Stimulated activated CD8-positive, alpha-beta memory T cell treated with anti-CD3 and anti-CD28 coated beads, Interleukin-7, amount 100 ng/mL, for 4 hours (primary cell): Measurements from ENCODE around the gene PLCB2.

Experiments
- DNase-seq, 2 donors: peaks; one replicate each; pipeline ENCODE4 v3.0.0-alpha.2; 2020; ENCODE audit warnings: low read depth in 2 of 2

PLCB2 gene

GRCh38 chr15:40302288-40302886 is 5.3 kb downstream of the PLCB2 start:
- DNase-seq: no peak

DNA sequence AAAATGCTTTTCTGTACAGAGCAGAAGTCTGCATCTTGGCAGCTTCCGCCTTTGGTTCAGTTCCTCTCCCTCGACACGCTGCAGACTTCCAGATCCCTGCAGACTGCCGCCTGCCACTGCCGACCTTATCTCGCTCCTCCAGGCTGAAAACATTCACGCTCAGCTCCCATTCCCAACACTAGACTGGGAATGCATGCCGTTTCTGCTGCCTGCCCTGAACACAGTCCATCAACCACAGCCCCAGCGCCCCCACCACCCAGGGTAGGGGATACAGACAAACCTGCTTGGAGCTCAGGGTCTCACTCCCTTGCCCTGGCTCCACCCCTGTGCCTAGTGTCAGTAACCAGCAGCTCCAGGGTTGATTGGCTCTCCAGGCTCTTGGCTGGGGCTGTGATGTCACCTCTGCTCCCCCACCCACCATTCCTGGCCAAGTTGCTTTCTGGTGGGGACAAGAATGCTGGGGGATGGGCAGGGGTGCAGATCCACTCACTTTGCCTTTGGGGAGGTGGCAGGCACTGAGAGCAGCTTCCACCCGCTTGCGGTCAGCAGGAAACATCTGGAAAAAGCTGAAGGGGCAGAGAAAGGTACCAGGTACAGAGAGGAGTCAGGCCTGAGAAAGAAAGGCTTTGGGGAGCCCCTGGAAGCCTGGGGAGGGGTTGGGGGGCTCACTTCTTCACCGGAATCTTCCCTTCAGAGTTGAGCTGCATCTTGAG is 6.1 kb downstream of the PLCB2 start:
- DNase-seq: no peak

DNA sequence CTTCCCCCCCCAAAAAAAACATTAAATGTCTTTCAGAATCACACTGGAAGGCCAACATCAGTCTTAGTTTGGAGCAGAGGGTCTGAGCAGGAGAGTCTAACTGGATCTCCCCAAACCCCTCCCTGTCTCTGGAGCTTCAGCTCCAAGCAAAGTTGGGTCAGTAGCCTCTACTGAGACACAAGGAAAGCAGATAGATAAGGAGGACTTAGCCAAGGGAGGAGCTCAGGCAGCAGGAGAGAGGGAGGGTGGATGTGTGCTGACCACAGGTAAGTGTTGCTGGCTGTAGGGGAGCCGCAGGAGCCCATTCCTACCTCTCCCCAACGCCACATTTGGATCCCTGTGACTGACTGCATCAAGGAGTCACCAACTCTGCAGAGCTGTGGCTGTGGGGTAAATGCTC is 7.0 kb downstream of the PLCB2 start:
- no peak for DNase-seq

GRCh38 chr15:40300367-40300766 is 7.4 kb downstream of the PLCB2 start:
- no peak for DNase-seq

DNA sequence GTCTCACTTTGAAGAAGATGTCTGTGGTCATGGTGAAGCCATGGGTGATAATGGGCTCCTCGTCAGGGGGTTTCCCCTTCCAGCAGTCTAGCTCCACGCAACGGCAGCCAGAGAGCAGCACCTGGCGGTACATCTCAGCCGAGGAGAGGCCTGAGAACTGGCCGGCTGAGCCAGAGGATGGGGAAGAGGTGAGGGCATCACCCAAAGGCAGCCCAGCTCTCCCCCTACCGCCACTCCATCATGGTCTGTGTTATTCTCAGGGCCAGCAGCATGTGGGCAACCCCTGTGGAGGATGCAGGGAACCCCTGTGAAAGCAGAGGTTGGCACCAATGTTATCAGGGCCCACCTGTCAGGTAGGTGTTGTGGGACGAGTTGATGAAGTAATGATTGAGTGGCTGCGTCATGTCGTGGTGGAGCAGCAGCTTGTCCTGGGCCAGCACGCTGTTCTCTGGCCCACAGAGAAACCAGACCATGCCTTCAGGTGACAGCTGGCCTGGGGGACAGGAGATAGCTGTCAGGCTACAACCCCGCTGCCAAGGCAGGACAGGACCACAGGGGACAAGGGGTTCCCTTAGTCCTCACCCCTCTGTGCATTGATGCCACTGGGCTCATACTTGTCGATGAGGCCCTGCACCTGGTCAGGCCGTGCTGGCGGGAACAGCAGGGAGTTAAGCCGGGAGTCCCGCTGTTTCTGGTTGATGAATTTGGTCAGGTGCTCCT is 9.4 kb downstream of the PLCB2 start:
- no peak for DNase-seq

DNA sequence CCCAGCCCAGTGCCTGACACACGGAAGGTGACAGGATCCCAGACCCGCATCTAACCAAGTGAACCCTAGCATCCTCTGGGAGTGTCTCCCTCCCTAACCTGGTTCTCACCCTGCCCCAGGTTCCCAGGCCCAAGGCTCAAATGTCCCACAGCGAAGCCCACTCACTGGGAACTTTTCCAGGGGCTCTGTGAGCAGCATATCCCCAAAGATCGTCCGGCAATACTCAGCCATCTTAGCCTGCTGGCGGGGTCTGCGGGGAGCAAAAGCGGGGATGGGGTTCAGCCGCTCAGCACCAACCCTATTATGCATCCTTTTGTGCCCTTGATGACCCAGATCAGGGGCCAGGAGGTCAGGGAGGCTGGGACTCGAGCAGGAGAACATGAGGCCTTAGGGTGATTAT is 10.4 kb downstream of the PLCB2 start:
- no peak for DNase-seq

DNA sequence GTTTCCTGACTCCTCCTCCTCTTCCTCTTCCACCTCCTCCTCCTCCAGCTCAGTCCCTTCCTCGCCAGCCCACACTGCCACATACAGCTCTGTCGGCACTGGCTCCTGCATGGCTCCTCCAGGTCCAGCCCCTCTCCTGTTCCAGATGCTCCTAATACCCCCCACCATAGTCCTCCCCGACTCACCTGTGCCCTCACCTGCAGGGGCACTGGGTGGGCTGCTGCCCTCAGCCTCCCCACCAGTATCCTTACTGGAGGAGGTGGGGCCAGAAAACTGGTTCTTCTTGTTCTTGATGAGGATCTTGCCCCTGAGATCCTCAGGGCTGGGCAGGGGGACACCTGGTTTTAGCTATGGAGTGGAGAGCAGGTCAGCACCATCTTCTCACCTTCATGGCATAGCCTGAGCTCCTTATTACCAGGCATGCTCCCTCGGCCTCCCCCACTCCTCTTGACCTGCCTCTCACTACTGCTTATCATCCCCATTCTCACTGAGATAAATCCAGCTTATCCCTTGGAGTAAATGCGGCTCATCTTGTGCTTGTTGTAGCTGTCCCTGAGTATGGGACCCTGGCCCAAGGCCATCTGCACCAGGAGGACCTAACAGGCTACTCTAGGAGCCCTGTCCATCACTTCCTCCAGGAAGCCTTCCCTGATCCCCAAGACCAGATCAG is 11.0 kb downstream of the PLCB2 start:
- no peak for DNase-seq

GRCh38 chr15:40295877-40296560 is 11.7 kb downstream of the PLCB2 start:
- no peak for DNase-seq

DNA sequence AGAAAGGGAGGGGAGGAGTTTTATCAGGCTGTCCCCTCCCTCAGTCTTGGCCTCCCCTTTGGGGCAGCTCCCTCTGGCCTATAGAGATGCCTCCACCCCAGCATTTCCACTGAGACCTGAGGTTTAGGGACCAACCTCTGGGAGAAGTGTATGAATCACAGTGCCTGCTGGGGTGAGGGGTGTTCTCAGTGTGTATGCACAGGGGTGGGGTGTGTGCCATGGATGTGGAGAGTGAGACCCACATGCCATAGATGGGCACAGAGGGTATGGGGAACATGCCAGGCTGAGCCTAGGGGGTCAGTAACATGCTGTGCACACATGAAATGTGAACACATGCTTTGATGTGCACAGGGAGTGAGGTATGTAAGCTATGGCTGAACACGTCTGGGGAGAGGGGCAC is 12.4 kb downstream of the PLCB2 start:
- DNase-seq: no peak

GRCh38 chr15:40293905-40294895 is 13.5 kb downstream of the PLCB2 start:
- no peak for DNase-seq

- no peak for DNase-seq
Measured at GRCh38 chr15:40293006-40293405, 14.7 kb downstream of the PLCB2 start.

GRCh38 chr15:40292246-40292645 is 15.5 kb downstream of the PLCB2 start:
- DNase-seq: no peak

- no peak for DNase-seq
Measured at GRCh38 chr15:40290918-40291574, 16.7 kb downstream of the PLCB2 start.

GRCh38 chr15:40290545-40290917 is 17.2 kb downstream of the PLCB2 start:
- no peak for DNase-seq

- DNase-seq: no peak
Measured at GRCh38 chr15:40289140-40289775, 18.5 kb downstream of the PLCB2 start.

DNA sequence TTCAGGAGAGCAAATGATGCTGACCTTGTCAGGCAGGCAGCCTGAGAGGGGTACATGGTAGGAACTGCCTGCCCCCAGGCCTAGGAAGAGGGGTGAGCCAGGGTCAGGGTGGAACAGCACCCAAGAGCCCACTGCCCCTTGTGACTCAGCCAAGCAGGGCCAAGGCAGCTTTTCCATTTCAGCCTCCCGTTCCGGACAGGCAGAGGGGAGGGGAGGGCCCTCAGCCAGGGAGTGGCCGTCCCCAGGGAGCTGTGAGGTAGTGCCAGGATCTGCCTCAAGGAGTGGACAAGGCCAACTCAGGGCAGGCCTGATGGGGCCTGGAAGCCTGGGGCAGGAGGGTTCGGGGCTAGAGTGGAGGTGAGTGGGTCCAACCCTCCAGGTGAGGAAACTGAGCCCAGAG is 19.8 kb downstream of the PLCB2 start:
- DNase-seq: no peak

GRCh38 chr15:40287505-40287904 is 20.2 kb downstream of the PLCB2 start:
- DNase-seq: no peak

- DNase-seq: no peak
Measured at GRCh38 chr15:40286794-40287193, 20.9 kb downstream of the PLCB2 start.

DNA sequence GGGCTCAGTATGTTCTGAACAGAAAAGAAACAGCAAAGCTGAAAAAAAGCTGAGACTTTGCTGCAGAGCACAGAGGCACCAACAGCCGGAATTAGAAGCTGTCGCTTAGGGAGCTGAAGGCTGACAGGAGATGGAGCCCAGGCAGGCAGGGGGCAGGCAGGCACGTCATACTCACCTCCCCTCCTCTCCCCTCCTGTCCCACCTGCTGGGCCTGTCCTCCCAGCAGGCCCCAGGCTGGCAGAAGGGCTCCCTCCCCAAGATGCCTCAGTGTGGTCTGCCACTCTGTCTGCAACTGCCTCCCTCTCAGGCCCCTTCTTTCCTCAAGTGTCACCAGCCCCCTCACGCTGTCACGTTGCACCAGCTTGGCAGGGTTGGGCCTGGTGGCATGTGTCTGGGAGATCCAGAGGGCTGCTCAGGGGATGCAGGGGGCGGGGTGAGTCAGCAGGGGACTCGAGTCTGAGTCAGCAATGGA is 21.6 kb downstream of the PLCB2 start:
- DNase-seq: no peak

DNA sequence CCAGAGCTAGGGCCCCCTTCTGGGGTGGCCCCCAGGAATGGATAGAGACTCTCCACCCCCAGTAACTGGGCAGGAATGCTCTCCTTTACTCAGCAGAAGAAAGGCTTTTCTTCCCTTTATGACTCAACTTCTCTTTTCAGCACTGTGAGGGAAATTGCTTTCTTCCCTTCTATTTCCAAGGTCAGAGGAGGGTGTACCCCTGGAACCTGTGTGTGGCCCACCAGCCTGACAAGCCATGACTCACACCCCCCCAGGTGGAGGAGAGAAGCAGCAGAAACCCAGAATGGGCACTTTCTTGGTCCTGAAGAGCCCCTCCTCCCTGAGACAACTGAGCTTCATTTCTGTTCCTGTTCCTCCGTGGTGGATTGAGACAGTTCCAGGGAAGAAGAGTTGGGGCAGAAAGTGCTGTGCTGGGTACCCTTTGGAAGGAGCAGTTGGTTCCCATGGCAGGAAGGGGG is 22.2 kb downstream of the PLCB2 start:
- DNase-seq: no peak
